ENCODE results near the gene OR4C6. TPM values are rescaled to one million over a fixed set of nuclear protein-coding genes. Genes with fewer than 3 reads are reported as not detected.

The OR4C6 gene
- total RNA-seq, 1 experiment from 2014 or later = not detected

DNA sequence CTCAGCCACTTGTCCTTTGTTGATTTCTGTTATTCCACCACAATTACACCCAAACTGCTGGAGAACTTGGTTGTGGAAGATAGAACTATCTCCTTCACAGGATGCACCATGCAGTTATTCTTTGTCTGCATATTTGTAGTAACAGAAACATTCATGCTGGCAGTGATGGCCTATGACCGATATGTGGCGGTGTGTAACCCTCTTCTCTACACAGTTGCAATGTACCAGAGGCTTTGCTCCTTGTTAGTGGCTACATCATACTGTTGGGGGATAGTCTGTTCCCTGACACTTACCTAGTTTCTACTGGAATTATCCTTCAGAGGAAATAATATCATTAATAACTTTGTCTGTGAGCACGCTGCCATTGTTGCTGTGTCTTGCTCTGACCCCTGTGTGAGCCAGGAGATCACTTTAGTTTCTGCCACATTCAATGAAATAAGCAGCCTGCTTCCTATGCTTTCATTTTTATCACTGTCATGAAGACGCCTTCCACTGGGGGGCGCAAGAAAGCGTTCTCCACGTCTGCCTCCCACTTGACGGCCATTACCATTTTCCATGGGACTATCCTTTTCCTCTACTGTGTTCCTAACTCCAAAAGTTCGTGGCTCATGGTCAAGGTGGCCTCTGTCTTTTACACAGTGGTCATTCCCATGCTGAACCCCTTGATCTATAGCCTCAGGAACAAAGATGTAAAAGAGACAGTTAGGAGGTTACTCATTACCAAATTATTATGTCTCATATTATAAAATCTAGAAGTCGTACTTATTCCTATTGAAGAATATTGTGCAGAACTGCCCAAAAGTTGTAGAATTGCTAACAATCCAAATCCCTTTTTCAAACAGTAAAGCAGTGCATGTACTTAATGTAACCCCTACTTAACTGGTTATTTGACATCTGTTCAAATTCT is 53.2 kb downstream of the OR4C6 start:
- ATAC-seq (no peak), DNase-seq (ENCODE audit: low read depth, low spot score) (no peak)
- Histone ChIP-seq H3K36me3 (ENCODE audit: control insufficient read depth in 1 of 2, insufficient read depth in 2 of 2, low read length in 2 of 2) (no peaks in the 10 kb centered on the region), H3K79me2 (ENCODE audit: insufficient read depth, low read length) (no peaks in the 10 kb centered on the region), H3K9ac (ENCODE audit: low read length) (no peak overlapping the region), H3K27me3 (ENCODE audit: insufficient read depth, low read length) (no peaks in the 10 kb centered on the region), H3K4me2 (ENCODE audit: low read length) (no peak overlapping the region), H3K9me2 (ENCODE audit: insufficient read depth) (no peaks in the 10 kb centered on the region), H4K20me1 (ENCODE audit: insufficient read depth) (no peaks in the 10 kb centered on the region), H3K9me3 (ENCODE audit: control insufficient read depth in 1 of 2, insufficient read depth in 1 of 2, low read depth in 1 of 2, low read length in 2 of 2) (peaks cover 0 to 3% of the 10 kb centered on the region in 2 experiments; a peak in 1 of 4 replicates), H3K27ac (ENCODE audit: low read depth, low read length) (no peak overlapping the region), H3K4me1 (ENCODE audit: control insufficient read depth in 1 of 2, insufficient read depth in 2 of 2, low read length in 2 of 2) (no peaks in the 10 kb centered on the region), H3K4me3 (replicated peaks in 1 of 2; ENCODE audit: low read depth in 1 of 2, low read length in 2 of 2) (no peak overlapping the region), H2AFZ (ENCODE audit: low read depth, low read length, poor library complexity, severe bottlenecking) (no peak overlapping the region)
- ChIA-PET CTCF (no interaction called here), POLR2A (no interaction called here), RAD21 (ENCODE audit: low non-redundant PET in 1 of 2, low total read pairs in 2 of 2, uncharacterized antibody in 2 of 2, unreplicated experiment in 2 of 2) (no interaction called here)
- no TSS peak for BruUV-seq (replicated peaks)
- peak in 2 of 3 experiments; percentile 32 to 40; a peak in 3 of 6 replicates for TF ChIP-seq CTCF (IDR thresholded peaks at IDR 0.05 in 2 of 3, conservative IDR thresholded peaks at IDR 0.05 in 1 of 3; ENCODE audit: borderline replicate concordance in 1 of 3, insufficient read depth in 1 of 3, low read depth in 2 of 3, low read length in 2 of 3)
- no peak for TF ChIP-seq ATF3 (IDR thresholded peaks at IDR 0.05)
- intact Hi-C loops (cut with micrococcal nuclease) = no loop called here

Other genes with a start within 250 kb of the OR4C6 start
- gene OR4C15, start 107.7 kb upstream of the OR4C6 start, total RNA-seq (2021; ENCODE audit: unreplicated experiment) = not detected
- gene OR4C16, start 90.1 kb upstream of the OR4C6 start, total RNA-seq (2021; ENCODE audit: unreplicated experiment) = not detected
- not detected for gene OR4C11, start 54.6 kb upstream of the OR4C6 start, total RNA-seq (2021; ENCODE audit: unreplicated experiment)
- not detected for gene OR4P4, start 27.1 kb upstream of the OR4C6 start, total RNA-seq (2021; ENCODE audit: unreplicated experiment)
- gene OR4S2, start 13.9 kb upstream of the OR4C6 start, total RNA-seq (2021; ENCODE audit: unreplicated experiment) = not detected
- not detected for gene OR5D13, start 111.2 kb downstream of the OR4C6 start, total RNA-seq (2021; ENCODE audit: unreplicated experiment)
- not detected for gene OR5D14, start 133.4 kb downstream of the OR4C6 start, total RNA-seq (2021; ENCODE audit: unreplicated experiment)
- not detected for gene OR5L1, start 149.2 kb downstream of the OR4C6 start, total RNA-seq (2021; ENCODE audit: unreplicated experiment)
- gene OR5D18, start 157.4 kb downstream of the OR4C6 start, total RNA-seq (2021; ENCODE audit: unreplicated experiment) = not detected
- gene OR5L2, start 165.0 kb downstream of the OR4C6 start, total RNA-seq (2021; ENCODE audit: unreplicated experiment) = not detected
- gene OR5D16, start 176.6 kb downstream of the OR4C6 start, total RNA-seq (2021; ENCODE audit: unreplicated experiment) = not detected
- not detected for gene TRIM51, start 221.1 kb downstream of the OR4C6 start, total RNA-seq (2021; ENCODE audit: unreplicated experiment)